Mesendoderm (in vitro differentiated cells): ENCODE measurements around the gene NEURL4. TPM values are rescaled to one million over a fixed set of nuclear protein-coding genes. Genes with fewer than 3 reads are reported as not detected.

Experiments
- DNase-seq: peaks from one replicate; pipeline ENCODE4 v3.0.0; 2013
- H2AK5ac ChIP-seq: 2 replicates; pipeline ENCODE4 v1.6.1; 2013; ENCODE audit warnings: low read length, inconsistent platforms
- H2BK120ac ChIP-seq: 2 replicates; pipeline ENCODE4 v1.6.1; 2013; ENCODE audit warnings: low read depth, mild to moderate bottlenecking, low read length, moderate library complexity, mixed read lengths
- H2BK15ac ChIP-seq: replicated peaks from 2 replicates; pipeline ENCODE4 v1.6.1; 2013; ENCODE audit warnings: low read depth, mild to moderate bottlenecking, moderate library complexity
- H2BK5ac ChIP-seq: 2 replicates; pipeline ENCODE4 v1.6.1; 2013; ENCODE audit warnings: low read length, inconsistent platforms
- H3K18ac ChIP-seq: 2 replicates; pipeline ENCODE4 v1.6.1; 2013; ENCODE audit warnings: mild to moderate bottlenecking, low read length, mixed read lengths
- H3K23ac ChIP-seq: one replicate; pipeline ENCODE4 v1.6.1; 2013; ENCODE audit warnings: low read length
- H3K27ac ChIP-seq: 2 replicates; pipeline ENCODE4 v1.5.1; 2013; ENCODE audit warnings: low read depth, mild to moderate bottlenecking, inconsistent platforms, low read length, moderate library complexity
- H3K27me3 ChIP-seq: 2 replicates; pipeline ENCODE4 v1.6.1; 2013; ENCODE audit warnings: low read length, control low read depth, mild to moderate bottlenecking, inconsistent platforms; ENCODE audit not compliant: insufficient read depth, poor library complexity
- H3K36me3 ChIP-seq: 2 replicates; pipeline ENCODE4 v1.6.1; 2013; ENCODE audit warnings: low read length, inconsistent platforms; ENCODE audit not compliant: control insufficient read depth, insufficient read depth
- H3K4ac ChIP-seq: one replicate; pipeline ENCODE4 v1.6.1; 2013; ENCODE audit warnings: low read depth, mild to moderate bottlenecking, low read length, moderate library complexity
- H3K4me1 ChIP-seq: 2 replicates; pipeline ENCODE4 v1.6.1; 2013; ENCODE audit warnings: low read depth, low read length, inconsistent platforms; ENCODE audit not compliant: control insufficient read depth
- H3K4me2 ChIP-seq: 2 replicates; pipeline ENCODE4 v1.6.1; 2013; ENCODE audit warnings: low read length
- H3K4me3 ChIP-seq: 2 replicates; pipeline ENCODE4 v1.5.1; 2013; ENCODE audit warnings: mild to moderate bottlenecking, low read length
- H3K56ac ChIP-seq: one replicate; pipeline ENCODE4 v1.6.1; 2013; ENCODE audit warnings: low read length
- H3K79me1 ChIP-seq: 2 replicates; pipeline ENCODE4 v1.6.1; 2013; ENCODE audit warnings: low read length, inconsistent platforms
- H3K79me2 ChIP-seq: 2 replicates; pipeline ENCODE4 v1.6.1; 2013; ENCODE audit warnings: mild to moderate bottlenecking, low read length; ENCODE audit not compliant: control insufficient read depth, insufficient read depth
- H3K9ac ChIP-seq: 2 replicates; pipeline ENCODE4 v1.6.1; 2013; ENCODE audit warnings: low read length, inconsistent platforms
- H4K5ac ChIP-seq: one replicate; pipeline ENCODE4 v1.6.1; 2013; ENCODE audit warnings: low read length
- H4K8ac ChIP-seq: one replicate; pipeline ENCODE4 v1.6.1; 2013; ENCODE audit warnings: low read depth, mild to moderate bottlenecking, control low read depth, low read length, moderate library complexity
- WGBS: extraction: QIAGEN DNeasy Blood & Tissue Kit; methylation state at CpG from one replicate; pipeline ENCODE4 v1.1.7; 2013; ENCODE audit warnings: low lambda C conversion rate, missing lambda C conversion rate; ENCODE audit not compliant: insufficient coverage; ENCODE audit errors: extremely low coverage; 5-methylcytosine and 5-hydroxymethylcytosine counted together
- small RNA-seq: library from polyadenylated mRNA; stranded (forward); fragments of <200 nt; extraction: miRNeasy Mini kit (QIAGEN cat#:217004); gene quantifications from one replicate; pipeline ENCODE3, GENCODE V24; 2013; ENCODE audit not compliant: insufficient read depth

The NEURL4 gene

DNA sequence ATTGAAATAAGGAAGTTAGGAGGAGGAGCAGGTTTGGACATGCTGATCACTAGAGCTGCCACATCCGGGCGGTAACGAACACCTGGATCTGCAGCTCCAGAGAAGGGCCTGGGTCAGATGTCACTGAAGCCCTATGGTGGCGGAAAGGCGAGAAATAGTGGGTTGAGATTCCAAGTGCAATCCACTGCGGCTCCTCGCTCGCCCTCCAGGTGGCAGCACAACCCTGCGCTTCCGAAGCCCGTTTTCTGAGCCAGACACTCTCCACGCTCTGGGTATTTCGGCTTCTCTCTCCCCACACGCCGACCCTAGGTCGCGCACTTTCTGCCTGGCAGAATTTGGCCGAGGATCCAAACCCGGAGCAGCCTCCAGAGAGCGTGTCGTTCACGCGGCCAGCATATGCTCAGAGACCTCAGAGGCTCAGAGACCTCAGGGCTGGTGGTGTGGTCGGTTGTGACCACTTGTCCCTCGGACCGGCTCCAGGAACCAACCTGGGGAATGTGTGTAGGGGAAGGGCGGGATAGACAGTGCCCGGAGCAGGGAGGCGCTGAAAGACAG is 48.5 kb downstream of the NEURL4 start:
- no peak overlapping the region for H3K4me3 ChIP-seq
- H3K27me3 ChIP-seq, result no peaks in the 10 kb centered on the region
- H3K23ac ChIP-seq, result no peak overlapping the region
- no peak overlapping the region for H2BK5ac ChIP-seq
- no peak overlapping the region for H4K8ac ChIP-seq
- H3K4ac ChIP-seq, result no peak overlapping the region
- DNase-seq, result peak; percentile 94
- H4K5ac ChIP-seq, result no peak overlapping the region
- H3K36me3 ChIP-seq, result no peaks in the 10 kb centered on the region
- H3K4me2 ChIP-seq, result peak overlapping the region; percentile 41
- no peak overlapping the region for H2BK15ac ChIP-seq
- H3K56ac ChIP-seq, result peak overlapping the region; percentile 61
- H3K4me1 ChIP-seq, result no peaks in the 10 kb centered on the region
- no peak overlapping the region for H3K18ac ChIP-seq
- no peak overlapping the region for H2BK120ac ChIP-seq
- no peaks in the 10 kb centered on the region for H3K79me1 ChIP-seq
- WGBS, result no CpG with 5 or more reads among the region's 29 CpGs
- no peak overlapping the region for H2AK5ac ChIP-seq
- H3K9ac ChIP-seq, result peak overlapping the region; percentile 30
- H3K79me2 ChIP-seq, result no peaks in the 10 kb centered on the region
- no peak overlapping the region for H3K27ac ChIP-seq

GRCh38 chr17:7279448-7279847 is 49.7 kb downstream of the NEURL4 start:
- WGBS, result no CpG with 5 or more reads among the region's 8 CpGs

DNA sequence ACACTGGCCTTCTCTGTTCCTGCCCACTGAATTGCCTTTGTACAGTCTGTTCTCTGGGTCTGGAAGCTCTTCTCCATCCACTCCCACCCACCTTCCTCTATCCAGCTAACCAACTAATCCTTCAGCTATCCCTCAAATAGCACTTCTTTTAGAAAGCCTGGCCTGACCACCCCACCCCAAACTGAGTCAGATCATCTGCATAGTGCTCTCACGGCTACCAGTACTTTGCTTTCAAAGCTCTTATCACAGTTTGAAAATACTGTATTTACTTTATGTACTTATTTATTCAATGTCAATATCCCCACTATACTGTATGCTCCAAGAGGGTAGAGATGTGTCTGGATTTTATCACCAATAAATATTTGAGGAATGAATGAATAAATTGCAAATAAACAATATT is 62.4 kb downstream of the NEURL4 start:
- Histone ChIP-seq H3K4me3 (no peak overlapping the region), H3K56ac (no peak overlapping the region), H3K9ac (no peak overlapping the region), H3K23ac (no peak overlapping the region), H3K27ac (no peak overlapping the region), H2AK5ac (no peak overlapping the region), H3K4ac (no peak overlapping the region), H4K8ac (no peak overlapping the region), H3K27me3 (no peaks in the 10 kb centered on the region), H3K4me1 (no peaks in the 10 kb centered on the region), H3K79me1 (peaks cover under 1% of the 10 kb centered on the region), H4K5ac (no peak overlapping the region), H3K4me2 (no peak overlapping the region), H3K18ac (no peak overlapping the region), H2BK15ac (no peak overlapping the region), H2BK5ac (no peak overlapping the region), H2BK120ac (no peak overlapping the region), H3K79me2 (peaks cover 3% of the 10 kb centered on the region), H3K36me3 (no peaks in the 10 kb centered on the region)
- no CpG with 5 or more reads among the region's 1 CpG for WGBS
- DNase-seq, result no peak

More at GRCh38 chr17:7279448-7279847, 49.7 kb downstream of the NEURL4 start:
- Histone ChIP-seq H3K79me1 (no peaks in the 10 kb centered on the region), H3K9ac (no peak overlapping the region), H4K8ac (no peak overlapping the region), H4K5ac (no peak overlapping the region), H2AK5ac (no peak overlapping the region), H3K79me2 (no peaks in the 10 kb centered on the region), H3K4me1 (no peaks in the 10 kb centered on the region), H3K18ac (no peak overlapping the region), H2BK120ac (no peak overlapping the region), H3K4me3 (no peak overlapping the region), H3K23ac (no peak overlapping the region), H2BK5ac (no peak overlapping the region), H3K27me3 (no peaks in the 10 kb centered on the region), H3K36me3 (no peaks in the 10 kb centered on the region), H3K4me2 (no peak overlapping the region), H3K4ac (no peak overlapping the region), H2BK15ac (no peak overlapping the region), H3K27ac (no peak overlapping the region), H3K56ac (no peak overlapping the region)
- DNase-seq, result no peak

Small RNAs within 50 kb of the gene (small RNA-seq; reads per million reads assigned to genes)
- not detected for gene AC026954.2
- not detected for gene RF00019
